CD14-positive monocyte (primary cell): ENCODE results near the gene CDH23. TPM values are rescaled to one million over a fixed set of nuclear protein-coding genes. Genes with fewer than 3 reads are reported as not detected.

Experiments
- DNase-seq, 3 donors: peaks; one replicate each; pipeline ENCODE4 v3.0.0-alpha.2; 2011 to 2022
- H2AFZ ChIP-seq: 2 replicates; pipeline ENCODE4 v1.6.0; 2012; ENCODE audit warnings: mild to moderate bottlenecking, low read depth, low read length, inconsistent platforms; ENCODE audit not compliant: insufficient read depth, poor library complexity, severe bottlenecking
- H3K27ac ChIP-seq, 2 donors: 1 replicate in 1 of 2; 2 replicates in 1 of 2; pipeline ENCODE4 v1.5.1; 2012 to 2013; ENCODE audit warnings: low read length in 2 of 2, control low read depth in 1 of 2, inconsistent platforms in 1 of 2, low read depth in 1 of 2, mild to moderate bottlenecking in 1 of 2
- H3K27me3 ChIP-seq, 2 donors: one replicate each; pipeline versions ENCODE4 v1.6.0 to v1.6.1; 2011 to 2013; ENCODE audit warnings: low read length in 2 of 2; ENCODE audit not compliant: control insufficient read depth in 2 of 2, insufficient read depth in 2 of 2
- H3K36me3 ChIP-seq, 2 donors: replicated peaks in 1 of 2; 1 replicate in 1 of 2; 2 replicates in 1 of 2; pipeline versions ENCODE4 v1.5.1 to v1.6.1; 2012 to 2013; ENCODE audit warnings: low read length in 2 of 2, control low read depth in 1 of 2, inconsistent platforms in 1 of 2, mild to moderate bottlenecking in 1 of 2; ENCODE audit not compliant: insufficient read depth in 2 of 2, control insufficient read depth in 1 of 2
- H3K4me1 ChIP-seq, 2 donors: 1 replicate in 1 of 2; 2 replicates in 1 of 2; pipeline versions ENCODE4 v1.5.1 to v1.6.1; 2012 to 2013; ENCODE audit warnings: low read length in 2 of 2, control low read depth in 1 of 2, inconsistent platforms in 1 of 2, mild to moderate bottlenecking in 1 of 2, moderate library complexity in 1 of 2; ENCODE audit not compliant: insufficient read depth in 2 of 2, control insufficient read depth in 1 of 2
- H3K4me2 ChIP-seq: replicated peaks from 2 replicates; pipeline ENCODE3; 2012; ENCODE audit warnings: low read length, moderate library complexity, mild to moderate bottlenecking; ENCODE audit not compliant: poor library complexity, severe bottlenecking; ENCODE audit errors: extremely low read depth
- H3K4me3 ChIP-seq, 3 experiments: fragments of 200-600 bp in 1 of 3; sonication (generic) in 1 of 3; replicated peaks in 1 of 3; 1 replicate in 2 of 3; 2 replicates in 1 of 3; pipeline ENCODE4 v1.5.1; 2011 to 2013; ENCODE audit warnings: low read length in 3 of 3, mild to moderate bottlenecking in 3 of 3, control low read depth in 2 of 3, low read depth in 2 of 3, inconsistent platforms in 1 of 3, moderate library complexity in 1 of 3
- H3K79me2 ChIP-seq: 2 replicates; pipeline ENCODE4 v1.6.0; 2012; ENCODE audit warnings: mild to moderate bottlenecking, control low read depth, inconsistent platforms, low read length, moderate library complexity; ENCODE audit not compliant: insufficient read depth
- H3K9ac ChIP-seq: 2 replicates; pipeline ENCODE4 v1.6.0; 2017; ENCODE audit warnings: low read length, mild to moderate bottlenecking; ENCODE audit not compliant: insufficient read depth, poor library complexity, severe bottlenecking
- H3K9me3 ChIP-seq, 2 donors: replicated peaks in 1 of 2; 1 replicate in 1 of 2; 2 replicates in 1 of 2; pipeline versions ENCODE4 v1.5.1 to v1.6.1; 2012 to 2013; ENCODE audit warnings: low read length in 2 of 2, control low read depth in 1 of 2; ENCODE audit not compliant: control insufficient read depth in 1 of 2, insufficient read depth in 1 of 2
- H4K20me1 ChIP-seq: 2 replicates; pipeline ENCODE4 v1.6.0; 2012; ENCODE audit warnings: mild to moderate bottlenecking, low read length, control low read depth, moderate library complexity; ENCODE audit not compliant: insufficient read depth
- H3K27ac Mint-ChIP-seq, 7 donors: one replicate each; pipeline ENCODE4 v1.8.0; 2020; ENCODE audit warnings: mild to moderate bottlenecking in 7 of 7, mixed read lengths in 7 of 7, moderate library complexity in 6 of 7, inconsistent platforms in 2 of 7
- H3K27me3 Mint-ChIP-seq, 3 donors: one replicate each; pipeline ENCODE4 v1.8.0; 2021 to 2022; ENCODE audit warnings: low read depth in 3 of 3, mild to moderate bottlenecking in 3 of 3, mixed read lengths in 3 of 3, moderate library complexity in 3 of 3, inconsistent platforms in 1 of 3
- H3K36me3 Mint-ChIP-seq, 2 donors: one replicate each; pipeline ENCODE4 v1.8.0; 2020; ENCODE audit warnings: mixed read lengths in 2 of 2, inconsistent platforms in 1 of 2, mild to moderate bottlenecking in 1 of 2
- H3K4me1 Mint-ChIP-seq: one replicate; pipeline ENCODE4 v1.8.0; 2020; ENCODE audit warnings: mild to moderate bottlenecking, mixed read lengths
- H3K4me3 Mint-ChIP-seq, 2 donors: one replicate each; pipeline ENCODE4 v1.8.0; 2020; ENCODE audit warnings: mild to moderate bottlenecking in 2 of 2, mixed read lengths in 2 of 2, moderate library complexity in 1 of 2
- H3K9me3 Mint-ChIP-seq, 7 donors: one replicate each; pipeline ENCODE4 v1.8.0; 2020 to 2022; ENCODE audit warnings: mixed read lengths in 7 of 7, mild to moderate bottlenecking in 6 of 7, moderate library complexity in 6 of 7, inconsistent platforms in 2 of 7
- WGBS: methylation state at CpG from one replicate; pipeline ENCODE4 v1.1.5; 2013; ENCODE audit warnings: missing lambda C conversion rate; ENCODE audit not compliant: insufficient coverage; 5-methylcytosine and 5-hydroxymethylcytosine counted together
- intact Hi-C, 2 donors: fragments of 100-400 bp; cut with micrococcal nuclease; formaldehyde crosslinking; loops; one replicate each; pipeline versions ENCODE4 v1.15.0 to v1.15.1; 2023
- polyA plus RNA-seq, 3 donors: library from polyadenylated mRNA; depleted of rRNA in 1 of 3; unstranded in 2 of 3; stranded (reverse) in 1 of 3; fragments of 300-500 nt in 2 of 3; fragments of >200 nt in 1 of 3; fragmentation: Illumina TruSeq in 2 of 3; gene quantifications; 1 replicate in 2 of 3; 2 replicates in 1 of 3; pipeline ENCODE4 v1.2.3, GENCODE V29; 2012 to 2021
- TF ChIP-seq, protein P1 (sequence below): fragments of 200-600 bp; IDR thresholded peaks from one replicate; pipeline ENCODE4 v1.8.0; 2022; ENCODE audit warnings: antibody characterized with exemption, mild to moderate bottlenecking

Gene CDH23
- polyA plus RNA-seq, 3 donors: 8.2 to 36.2 (median 10.5) TPM

DNA sequence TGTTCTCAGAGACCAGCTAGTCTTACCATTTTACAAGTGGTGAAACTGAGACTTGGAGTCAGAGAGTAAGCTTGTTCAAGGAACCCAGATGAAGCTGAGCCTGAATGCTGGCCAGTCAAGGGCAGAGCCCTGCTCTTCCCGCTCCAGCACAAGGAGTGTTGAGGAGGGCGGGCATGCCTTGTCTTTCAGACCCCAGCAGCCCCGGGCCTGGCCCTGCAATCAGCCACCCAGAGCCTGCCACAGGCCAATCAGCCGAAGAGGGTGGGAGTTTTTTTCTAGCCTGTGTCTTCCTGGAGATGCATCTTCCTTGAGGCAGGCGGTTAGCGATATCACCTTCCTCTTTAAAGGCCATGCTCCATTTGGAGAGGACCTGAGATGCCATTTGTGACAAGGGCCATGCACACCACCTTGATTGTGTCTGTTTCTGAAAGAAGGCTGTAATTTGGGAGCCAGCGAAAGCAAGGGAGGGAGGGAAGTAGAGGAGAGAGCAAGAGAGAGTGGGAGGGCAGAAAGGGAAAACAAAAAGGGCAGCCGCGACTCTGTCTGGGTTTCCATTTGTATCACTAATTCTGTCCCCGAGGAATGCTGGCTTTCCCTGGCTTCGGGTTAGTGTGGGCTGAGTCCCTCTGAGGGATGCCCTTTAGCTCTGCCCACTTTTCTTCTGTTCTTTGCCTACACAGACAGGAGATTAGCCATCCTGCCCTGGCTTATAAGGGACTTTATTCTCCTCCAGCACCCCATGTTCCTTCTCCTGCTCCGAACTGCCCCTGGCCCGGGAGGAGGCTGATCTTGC lies 8.0 kb downstream of the CDH23 start:
- H3K36me3 ChIP-seq: no peaks in the 10 kb centered on the region
- H3K36me3 Mint-ChIP-seq: no peaks in the 10 kb centered on the region
- no peaks in the 10 kb centered on the region for H3K9me3 ChIP-seq
- no peak overlapping the region for H3K27ac Mint-ChIP-seq
- TF ChIP-seq, protein P1, sequence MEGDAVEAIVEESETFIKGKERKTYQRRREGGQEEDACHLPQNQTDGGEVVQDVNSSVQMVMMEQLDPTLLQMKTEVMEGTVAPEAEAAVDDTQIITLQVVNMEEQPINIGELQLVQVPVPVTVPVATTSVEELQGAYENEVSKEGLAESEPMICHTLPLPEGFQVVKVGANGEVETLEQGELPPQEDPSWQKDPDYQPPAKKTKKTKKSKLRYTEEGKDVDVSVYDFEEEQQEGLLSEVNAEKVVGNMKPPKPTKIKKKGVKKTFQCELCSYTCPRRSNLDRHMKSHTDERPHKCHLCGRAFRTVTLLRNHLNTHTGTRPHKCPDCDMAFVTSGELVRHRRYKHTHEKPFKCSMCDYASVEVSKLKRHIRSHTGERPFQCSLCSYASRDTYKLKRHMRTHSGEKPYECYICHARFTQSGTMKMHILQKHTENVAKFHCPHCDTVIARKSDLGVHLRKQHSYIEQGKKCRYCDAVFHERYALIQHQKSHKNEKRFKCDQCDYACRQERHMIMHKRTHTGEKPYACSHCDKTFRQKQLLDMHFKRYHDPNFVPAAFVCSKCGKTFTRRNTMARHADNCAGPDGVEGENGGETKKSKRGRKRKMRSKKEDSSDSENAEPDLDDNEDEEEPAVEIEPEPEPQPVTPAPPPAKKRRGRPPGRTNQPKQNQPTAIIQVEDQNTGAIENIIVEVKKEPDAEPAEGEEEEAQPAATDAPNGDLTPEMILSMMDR: no peak
- H3K9me3 Mint-ChIP-seq: peaks cover 0 to 9% (median 0%) of the 10 kb centered on the region in 7 donors
- no peak overlapping the region for H2AFZ ChIP-seq
- no peak overlapping the region for H3K27ac ChIP-seq
- peaks cover 4% of the 10 kb centered on the region for H3K4me1 Mint-ChIP-seq
- peaks cover 6 to 14% (median 11%) of the 10 kb centered on the region in 3 donors for H3K27me3 Mint-ChIP-seq
- WGBS: 69% methylated on average over 5 of the region's 13 CpGs
- H3K4me1 ChIP-seq: no peaks in the 10 kb centered on the region
- no peak overlapping the region for H3K4me2 ChIP-seq
- peaks cover 6 to 8% of the 10 kb centered on the region in 2 donors for H3K27me3 ChIP-seq
- H3K9ac ChIP-seq: no peak overlapping the region
- intact Hi-C loops: no loop called here
- DNase-seq: no peak
- no peaks in the 10 kb centered on the region for H3K79me2 ChIP-seq
- no peak overlapping the region for H3K4me3 ChIP-seq
- no peak overlapping the region for H3K4me3 Mint-ChIP-seq
- H4K20me1 ChIP-seq: no peaks in the 10 kb centered on the region

DNA sequence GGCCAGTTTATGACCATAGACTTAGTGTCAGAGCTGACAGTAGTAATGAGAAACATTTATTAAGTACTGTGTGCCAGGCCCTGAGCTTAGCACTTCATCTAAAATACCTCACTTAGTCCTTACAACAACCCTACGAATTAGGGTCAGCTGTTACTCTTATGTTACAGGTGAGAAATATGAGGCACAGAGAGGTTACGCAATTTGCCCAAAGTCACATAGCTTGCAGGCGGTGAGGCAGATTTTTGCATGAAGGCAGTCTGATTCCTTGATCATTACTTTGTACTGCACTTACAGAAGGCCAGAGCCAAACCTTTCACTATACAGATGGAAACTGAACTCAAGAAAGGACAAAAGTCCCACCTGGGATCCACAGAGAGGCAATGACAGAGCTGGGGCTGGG lies 10.2 kb downstream of the CDH23 start:
- TF ChIP-seq, protein P1: no peak
- WGBS: 60% methylated on average over 1 of the region's 3 CpGs
- H3K27me3 ChIP-seq: no peaks in the 10 kb centered on the region
- no peak overlapping the region for H2AFZ ChIP-seq
- H4K20me1 ChIP-seq: no peaks in the 10 kb centered on the region
- H3K79me2 ChIP-seq: no peaks in the 10 kb centered on the region
- intact Hi-C loops: no loop called here
- no peaks in the 10 kb centered on the region for H3K36me3 Mint-ChIP-seq
- H3K27ac ChIP-seq: no peak overlapping the region
- H3K9ac ChIP-seq: no peak overlapping the region
- H3K4me2 ChIP-seq: no peak overlapping the region
- DNase-seq: no peak
- H3K9me3 ChIP-seq: peaks cover 0 to 11% of the 10 kb centered on the region in 2 donors
- H3K27ac Mint-ChIP-seq: no peak overlapping the region
- H3K4me3 ChIP-seq: no peak overlapping the region
- no peak overlapping the region for H3K4me3 Mint-ChIP-seq
- peaks cover 3 to 6% (median 3%) of the 10 kb centered on the region in 3 donors for H3K27me3 Mint-ChIP-seq
- H3K36me3 ChIP-seq: no peaks in the 10 kb centered on the region
- peaks cover 5 to 13% (median 8%) of the 10 kb centered on the region in 7 donors for H3K9me3 Mint-ChIP-seq
- H3K4me1 ChIP-seq: no peaks in the 10 kb centered on the region
- peaks cover 4% of the 10 kb centered on the region for H3K4me1 Mint-ChIP-seq
